Progenitor cell of endocrine pancreas (in vitro differentiated cells): ENCODE data around the gene RPN2. TPM values are rescaled to one million over a fixed set of nuclear protein-coding genes. Genes with fewer than 3 reads are reported as not detected.
"Not testable (repeated sequence)": the region's sequence is repeated elsewhere in the genome, so short reads cannot be mapped to it uniquely, and the experiment has no call there.

Source experiments
- DNase-seq: peaks from one replicate; pipeline ENCODE4 v3.0.0; 2021; ENCODE audit warnings: low spot score; ENCODE audit not compliant: unreplicated experiment
- H3K27ac Mint-ChIP-seq: 2 replicates; pipeline ENCODE4 v1.8.0; 2021; ENCODE audit warnings: mild to moderate bottlenecking, moderate library complexity, mixed read lengths
- H3K27me3 Mint-ChIP-seq: 2 replicates; pipeline ENCODE4 v1.8.0; 2021; ENCODE audit warnings: mixed read lengths
- H3K36me3 Mint-ChIP-seq: 2 replicates; pipeline ENCODE4 v1.8.0; 2022; ENCODE audit warnings: mixed read lengths; ENCODE audit not compliant: insufficient read depth
- H3K4me1 Mint-ChIP-seq: 2 replicates; pipeline ENCODE4 v1.8.0; 2021; ENCODE audit warnings: low read depth, mixed read lengths
- H3K4me3 Mint-ChIP-seq: 2 replicates; pipeline ENCODE4 v1.8.0; 2021; ENCODE audit warnings: low read depth, mild to moderate bottlenecking, moderate library complexity, mixed read lengths
- H3K9me3 Mint-ChIP-seq: 2 replicates; pipeline ENCODE4 v1.8.0; 2021; ENCODE audit warnings: low read depth, mixed read lengths
- CTCF ChIP-seq: fragments of 200-600 bp; sonication (generic); IDR thresholded peaks from one replicate; pipeline ENCODE4 v1.5.0; 2021; ENCODE audit warnings: antibody characterized with exemption, mild to moderate bottlenecking; ENCODE audit not compliant: unreplicated experiment
- total RNA-seq: library from RNA; stranded (reverse); gene quantifications from 2 replicates; pipeline ENCODE4 v1.2.1, GENCODE V29; 2021

Gene RPN2
- total RNA-seq, 1 donor from 2014 or later, result 213 TPM

GRCh38 chr20:37144856-37145404 is 34.2 kb upstream of the RPN2 start:
- Mint-ChIP-seq H3K27me3 (no peaks in the 10 kb centered on the region), H3K4me3 (no peak overlapping the region), H3K27ac (no peak overlapping the region), H3K36me3 (peaks cover 1% of the 10 kb centered on the region), H3K9me3 (no peaks in the 10 kb centered on the region), H3K4me1 (no peaks in the 10 kb centered on the region)
- DNase-seq, result no peak
- TF ChIP-seq CTCF, result no peak

- Mint-ChIP-seq H3K27me3 (no peaks in the 10 kb centered on the region), H3K9me3 (peaks cover 3% of the 10 kb centered on the region), H3K4me1 (no peaks in the 10 kb centered on the region), H3K4me3 (no peak overlapping the region), H3K27ac (no peak overlapping the region), H3K36me3 (peaks cover 5% of the 10 kb centered on the region)
- no peak for TF ChIP-seq CTCF
- DNase-seq, result no peak
Measured at GRCh38 chr20:37147250-37147649, 31.9 kb upstream of the RPN2 start.

- H3K36me3 Mint-ChIP-seq, result peaks cover 11% of the 10 kb centered on the region
- H3K9me3 Mint-ChIP-seq, DNase-seq, H3K27me3 Mint-ChIP-seq, H3K4me3 Mint-ChIP-seq, H3K27ac Mint-ChIP-seq, H3K4me1 Mint-ChIP-seq: not testable (repeated sequence)
Measured at GRCh38 chr20:37150864-37151263, 28.3 kb upstream of the RPN2 start.

GRCh38 chr20:37151529-37151928 is 27.6 kb upstream of the RPN2 start:
- no peak for TF ChIP-seq CTCF
- no peak for DNase-seq
- Mint-ChIP-seq H3K9me3 (peaks cover 4% of the 10 kb centered on the region), H3K27ac (no peak overlapping the region), H3K4me3 (no peak overlapping the region), H3K27me3 (no peaks in the 10 kb centered on the region), H3K36me3 (peaks cover 11% of the 10 kb centered on the region), H3K4me1 (no peaks in the 10 kb centered on the region)

GRCh38 chr20:37152284-37152683 is 26.8 kb upstream of the RPN2 start:
- no peaks in the 10 kb centered on the region for H3K27me3 Mint-ChIP-seq
- no peak overlapping the region for H3K4me3 Mint-ChIP-seq
- H3K27ac Mint-ChIP-seq, result no peak overlapping the region
- no peak for TF ChIP-seq CTCF
- no peak for DNase-seq
- H3K4me1 Mint-ChIP-seq, result no peaks in the 10 kb centered on the region
- H3K36me3 Mint-ChIP-seq, result peaks cover 11% of the 10 kb centered on the region
- peaks cover 4% of the 10 kb centered on the region for H3K9me3 Mint-ChIP-seq

- Mint-ChIP-seq H3K4me1 (no peaks in the 10 kb centered on the region), H3K4me3 (no peak overlapping the region), H3K36me3 (peaks cover 11% of the 10 kb centered on the region), H3K9me3 (peaks cover 4% of the 10 kb centered on the region), H3K27ac (no peak overlapping the region), H3K27me3 (no peaks in the 10 kb centered on the region)
- no peak for DNase-seq
- no peak for TF ChIP-seq CTCF
Measured at GRCh38 chr20:37154684-37155298, 24.3 kb upstream of the RPN2 start.
